ENCODE data around the gene RFWD3.
A peak's percentile ranks its signal among the peaks of the same experiment; 100 is the strongest.

DNA sequence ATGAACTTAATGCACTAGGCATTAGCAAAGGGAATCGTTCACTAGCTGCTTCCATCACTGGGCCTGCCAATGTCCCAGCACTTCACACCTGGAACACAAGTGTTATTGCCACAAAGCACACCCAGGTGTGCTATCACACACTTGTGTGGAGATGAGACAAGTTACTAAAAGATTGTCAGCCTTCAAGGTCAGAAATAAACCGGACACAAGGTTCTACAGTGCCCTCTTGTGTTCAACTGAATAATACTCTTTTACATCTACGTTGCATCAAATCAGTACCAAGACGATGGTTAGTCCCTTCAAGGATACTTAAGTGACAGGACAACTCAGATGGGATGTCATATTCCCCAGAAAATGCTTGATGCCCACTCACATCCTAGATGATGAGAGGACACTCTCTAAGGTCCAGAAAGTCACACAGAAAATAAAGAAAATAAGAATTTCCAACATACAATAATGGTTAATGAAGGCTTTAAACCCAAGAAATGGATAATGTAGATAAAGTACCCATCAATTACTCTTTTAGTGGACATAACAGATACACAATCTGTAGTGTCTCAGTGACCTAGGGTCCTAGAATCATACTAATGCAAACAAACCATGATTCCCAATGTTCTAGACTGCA lies 43.4 kb downstream of the RFWD3 start:
- TF ChIP-seq CTCF (conservative IDR thresholded peaks at IDR 0.05; ENCODE audit: low read depth, low read length) = peak; percentile 76
- no peak for TF ChIP-seq EZH2 (IDR thresholded peaks at IDR 0.05; ENCODE audit: borderline replicate concordance, low read depth, low read length, poor library complexity, severe bottlenecking)

All from A673 (cell line).